A673 (cell line): ENCODE measurements around the gene ADAMTSL1. TPM values are rescaled to one million over a fixed set of nuclear protein-coding genes. Genes with fewer than 3 reads are reported as not detected.

Source experiments
- BruUV-seq: library from RNA; stranded (reverse); fragments of 400-500 nt; replicated peaks from 2 replicates; lab custom pipeline; 2021; lab: Mats Ljungman, UMichigan
- CTCF ChIA-PET: fragments of 300-600 bp; sonication (Branson Sonifier 250); formaldehyde crosslinking; loops from one replicate; lab custom pipeline; 2022; ENCODE audit warnings: antibody characterized with exemption; lab: Charles Lee
- POLR2A ChIA-PET: fragments of 300-600 bp; sonication (Branson Sonifier 250); formaldehyde crosslinking; loops from one replicate; lab custom pipeline; 2022; ENCODE audit warnings: antibody characterized with exemption; ENCODE audit not compliant: low non-redundant PET; lab: Charles Lee
- DNase-seq: peaks from one replicate; pipeline ENCODE4 v3.0.0-alpha.2; 2015; ENCODE audit warnings: low spot score
- H3K27ac ChIP-seq: fragments of 200-600 bp; sonication (generic); 2 replicates; pipeline ENCODE4 v1.5.1; 2016; ENCODE audit warnings: mixed run types, low read depth, mild to moderate bottlenecking, mixed read lengths, antibody characterized with exemption, low read length; ENCODE audit not compliant: poor library complexity, severe bottlenecking
- H3K27me3 ChIP-seq: fragments of 200-600 bp; sonication (generic); replicated peaks from 2 replicates; pipeline ENCODE4 v1.6.1; 2017; ENCODE audit warnings: mixed run types, low read depth, mild to moderate bottlenecking, mixed read lengths, antibody characterized with exemption, low read length; ENCODE audit not compliant: insufficient read depth, poor library complexity
- H3K36me3 ChIP-seq: fragments of 200-600 bp; sonication (generic); 2 replicates; pipeline ENCODE4 v1.6.1; 2016; ENCODE audit warnings: mixed run types, mild to moderate bottlenecking, mixed read lengths, antibody characterized with exemption, low read length; ENCODE audit not compliant: insufficient read depth, poor library complexity, severe bottlenecking
- H3K4me1 ChIP-seq: fragments of 200-600 bp; sonication (generic); 2 replicates; pipeline ENCODE4 v1.6.1; 2017; ENCODE audit warnings: mixed run types, mild to moderate bottlenecking, mixed read lengths, antibody characterized with exemption, low read length; ENCODE audit not compliant: insufficient read depth, poor library complexity, severe bottlenecking
- H3K4me3 ChIP-seq: fragments of 200-600 bp; sonication (generic); 2 replicates; pipeline ENCODE4 v1.5.1; 2016; ENCODE audit warnings: low read depth, mixed run types, mild to moderate bottlenecking, mixed read lengths, low read length; ENCODE audit not compliant: poor library complexity, severe bottlenecking
- H3K9me3 ChIP-seq: fragments of 200-600 bp; sonication (generic); 2 replicates; pipeline ENCODE4 v1.6.1; 2016; ENCODE audit warnings: mixed run types, low read depth, mild to moderate bottlenecking, mixed read lengths, antibody characterized with exemption, low read length; ENCODE audit not compliant: poor library complexity, severe bottlenecking
- CTCF ChIP-seq: fragments of 300-800, 200-600 bp; sonication (generic); conservative IDR thresholded peaks from 2 replicates; pipeline ENCODE4 v1.5.1; 2017; ENCODE audit warnings: low read depth, mild to moderate bottlenecking, antibody characterized with exemption, low read length, moderate library complexity, mixed read lengths
- EZH2 ChIP-seq: fragments of 200-600 bp; sonication (generic); IDR thresholded peaks from 2 replicates; pipeline ENCODE4 v1.6.1; 2017; ENCODE audit warnings: borderline replicate concordance, low read depth, mild to moderate bottlenecking, mixed read lengths, antibody characterized with exemption, low read length; ENCODE audit not compliant: poor library complexity, severe bottlenecking
- intact Hi-C: fragments of 100-400 bp; cut with micrococcal nuclease; formaldehyde crosslinking; loops from one replicate; pipeline ENCODE4 v1.10.0; 2022; ENCODE audit not compliant: unreplicated experiment
- total RNA-seq: library from RNA; stranded (reverse); gene quantifications from 2 replicates; pipeline ENCODE4 v1.2.3, GENCODE V29; 2021

ADAMTSL1 gene
- total RNA-seq, 1 experiment from 2014 or later = not detected

- ChIA-PET CTCF (no interaction called here), POLR2A (no interaction called here)
- H3K36me3 ChIP-seq = no peaks in the 10 kb centered on the region
- intact Hi-C loops = no loop called here
- H3K27ac ChIP-seq = no peak overlapping the region
- no peaks in the 10 kb centered on the region for H3K4me1 ChIP-seq
- H3K9me3 ChIP-seq = no peaks in the 10 kb centered on the region
- H3K27me3 ChIP-seq = no peaks in the 10 kb centered on the region
- BruUV-seq = no TSS peak
- TF ChIP-seq CTCF (no peak), EZH2 (no peak)
- no peak overlapping the region for H3K4me3 ChIP-seq
- no peak for DNase-seq
Observed at GRCh38 chr9:18554244-18554643, 80.3 kb downstream of the ADAMTSL1 start.

- Histone ChIP-seq H3K36me3 (no peaks in the 10 kb centered on the region), H3K9me3 (no peaks in the 10 kb centered on the region), H3K4me3 (no peak overlapping the region), H3K27ac (no peak overlapping the region), H3K27me3 (no peaks in the 10 kb centered on the region), H3K4me1 (no peaks in the 10 kb centered on the region)
- TF ChIP-seq CTCF (no peak), EZH2 (no peak)
- intact Hi-C loops = no loop called here
- CTCF ChIA-PET = no interaction called here
- POLR2A ChIA-PET = no interaction called here
- no TSS peak for BruUV-seq
- no peak for DNase-seq
Observed at GRCh38 chr9:18555105-18555883, 81.3 kb downstream of the ADAMTSL1 start.

GRCh38 chr9:18564018-18564880 lies 90.3 kb downstream of the ADAMTSL1 start:
- Histone ChIP-seq H3K27me3 (no peaks in the 10 kb centered on the region), H3K36me3 (no peaks in the 10 kb centered on the region), H3K4me1 (no peaks in the 10 kb centered on the region), H3K9me3 (no peaks in the 10 kb centered on the region), H3K27ac (no peak overlapping the region), H3K4me3 (no peak overlapping the region)
- CTCF ChIA-PET = no interaction called here
- TF ChIP-seq EZH2 (no peak), CTCF (no peak)
- no TSS peak for BruUV-seq
- POLR2A ChIA-PET = no interaction called here
- intact Hi-C loops = no loop called here
- DNase-seq = no peak
